Osteocyte (in vitro differentiated cells): ENCODE data around the gene LIPG. TPM values are rescaled to one million over a fixed set of nuclear protein-coding genes. Genes with fewer than 3 reads are reported as not detected.

Experiments
- DNase-seq: peaks from one replicate; pipeline ENCODE4 v3.0.0; 2021; ENCODE audit warnings: mixed read lengths; ENCODE audit not compliant: unreplicated experiment; ENCODE audit errors: extremely low spot score
- H3K27ac Mint-ChIP-seq: one replicate; pipeline ENCODE4 v1.8.0; 2021; ENCODE audit warnings: mild to moderate bottlenecking, mixed read lengths; ENCODE audit not compliant: unreplicated experiment
- H3K27me3 Mint-ChIP-seq: one replicate; pipeline ENCODE4 v1.8.0; 2021; ENCODE audit warnings: mixed read lengths; ENCODE audit not compliant: unreplicated experiment
- H3K36me3 Mint-ChIP-seq: one replicate; pipeline ENCODE4 v1.8.0; 2021; ENCODE audit warnings: mixed read lengths; ENCODE audit not compliant: unreplicated experiment
- H3K4me1 Mint-ChIP-seq: one replicate; pipeline ENCODE4 v1.8.0; 2021; ENCODE audit warnings: mixed read lengths; ENCODE audit not compliant: unreplicated experiment
- H3K4me3 Mint-ChIP-seq: one replicate; pipeline ENCODE4 v1.8.0; 2021; ENCODE audit warnings: mild to moderate bottlenecking, moderate library complexity, mixed read lengths; ENCODE audit not compliant: unreplicated experiment
- H3K9me3 Mint-ChIP-seq: one replicate; pipeline ENCODE4 v1.8.0; 2021; ENCODE audit warnings: mixed read lengths; ENCODE audit not compliant: unreplicated experiment
- CTCF ChIP-seq: fragments of 200-600 bp; sonication (generic); IDR thresholded peaks from 2 replicates; pipeline ENCODE4 v1.5.0; 2021; ENCODE audit warnings: antibody characterized with exemption, mild to moderate bottlenecking, moderate library complexity
- total RNA-seq: library from RNA; stranded (reverse); gene quantifications from 2 replicates; pipeline ENCODE4 v1.2.1, GENCODE V29; 2021

LIPG gene
- total RNA-seq, 1 donor from 2014 or later = not detected

GRCh38 chr18:49621301-49621700 lies 59.4 kb downstream of the LIPG start:
- DNase-seq = no peak
- H3K27me3 Mint-ChIP-seq = peaks cover 25% of the 10 kb centered on the region
- no peaks in the 10 kb centered on the region for H3K9me3 Mint-ChIP-seq
- no peaks in the 10 kb centered on the region for H3K4me1 Mint-ChIP-seq
- no peak overlapping the region for H3K27ac Mint-ChIP-seq
- no peak for TF ChIP-seq CTCF
- no peak overlapping the region for H3K4me3 Mint-ChIP-seq
- H3K36me3 Mint-ChIP-seq = no peaks in the 10 kb centered on the region

GRCh38 chr18:49621717-49622351 lies 60.0 kb downstream of the LIPG start:
- no peak for TF ChIP-seq CTCF
- H3K27ac Mint-ChIP-seq = no peak overlapping the region
- H3K9me3 Mint-ChIP-seq = no peaks in the 10 kb centered on the region
- H3K36me3 Mint-ChIP-seq = no peaks in the 10 kb centered on the region
- DNase-seq = peak; percentile 75
- peaks cover 25% of the 10 kb centered on the region for H3K27me3 Mint-ChIP-seq
- H3K4me3 Mint-ChIP-seq = no peak overlapping the region
- H3K4me1 Mint-ChIP-seq = no peaks in the 10 kb centered on the region

- H3K4me1 Mint-ChIP-seq = no peaks in the 10 kb centered on the region
- DNase-seq = no peak
- no peaks in the 10 kb centered on the region for H3K36me3 Mint-ChIP-seq
Observed at GRCh38 chr18:49623571-49623970, 61.7 kb downstream of the LIPG start.

GRCh38 chr18:49625021-49625691 lies 63.3 kb downstream of the LIPG start:
- Mint-ChIP-seq H3K4me3 (no peak overlapping the region), H3K9me3 (no peaks in the 10 kb centered on the region), H3K36me3 (no peaks in the 10 kb centered on the region), H3K27me3 (peaks cover 23% of the 10 kb centered on the region), H3K4me1 (no peaks in the 10 kb centered on the region), H3K27ac (no peak overlapping the region)
- no peak for DNase-seq
- no peak for TF ChIP-seq CTCF

More at GRCh38 chr18:49623571-49623970, 61.7 kb downstream of the LIPG start:
- no peak for TF ChIP-seq CTCF
- Mint-ChIP-seq H3K4me3 (no peak overlapping the region), H3K27ac (no peak overlapping the region), H3K9me3 (no peaks in the 10 kb centered on the region), H3K27me3 (peaks cover 23% of the 10 kb centered on the region)

- Mint-ChIP-seq H3K27ac (no peak overlapping the region), H3K4me1 (no peaks in the 10 kb centered on the region)
- TF ChIP-seq CTCF = no peak
Observed at GRCh38 chr18:49626842-49627467, 65.1 kb downstream of the LIPG start.

More at GRCh38 chr18:49626842-49627467, 65.1 kb downstream of the LIPG start:
- no peak for DNase-seq
- H3K27me3 Mint-ChIP-seq = peaks cover 15% of the 10 kb centered on the region
- H3K36me3 Mint-ChIP-seq = no peaks in the 10 kb centered on the region
- H3K9me3 Mint-ChIP-seq = no peaks in the 10 kb centered on the region
- H3K4me3 Mint-ChIP-seq = no peak overlapping the region
